Measurements from ENCODE around the gene COL4A4.

GRCh38 chr2:227204452-227204851 is 40.4 kb upstream of the COL4A4 start:
- TF ChIP-seq CTCF (IDR thresholded peaks at IDR 0.05) = no peak
- no peak for TF ChIP-seq POLR2A (IDR thresholded peaks at IDR 0.05)

Data from Peyer's patch (tissue), 4 donors.